Activated CD4-positive, alpha-beta T cell treated with anti-CD3 and anti-CD28 coated beads, Interleukin-2, amount 50 U/mL, for 16 hours (primary cell): Measurements from ENCODE around the gene ZNF804A.

Experiments
- DNase-seq: peaks from one replicate; pipeline ENCODE4 v3.0.0-alpha.2; 2020

Gene ZNF804A

GRCh38 chr2:184598316-184599053 lies at the start of gene ZNF804A:
Gene ZNF804A (plus strand): TSS chr2:184598529. CDS start chr2:184598960, 431 bp downstream.
- peak; percentile 2 for DNase-seq

- no peak for DNase-seq
Measured at GRCh38 chr2:184549153-184549552, 49.2 kb upstream of the ZNF804A start.

GRCh38 chr2:184551626-184552025 lies 46.7 kb upstream of the ZNF804A start:
- no peak for DNase-seq

GRCh38 chr2:184554736-184555135 lies 43.6 kb upstream of the ZNF804A start:
- no peak for DNase-seq

- no peak for DNase-seq
Measured at GRCh38 chr2:184555352-184555751, 43.0 kb upstream of the ZNF804A start.

DNA sequence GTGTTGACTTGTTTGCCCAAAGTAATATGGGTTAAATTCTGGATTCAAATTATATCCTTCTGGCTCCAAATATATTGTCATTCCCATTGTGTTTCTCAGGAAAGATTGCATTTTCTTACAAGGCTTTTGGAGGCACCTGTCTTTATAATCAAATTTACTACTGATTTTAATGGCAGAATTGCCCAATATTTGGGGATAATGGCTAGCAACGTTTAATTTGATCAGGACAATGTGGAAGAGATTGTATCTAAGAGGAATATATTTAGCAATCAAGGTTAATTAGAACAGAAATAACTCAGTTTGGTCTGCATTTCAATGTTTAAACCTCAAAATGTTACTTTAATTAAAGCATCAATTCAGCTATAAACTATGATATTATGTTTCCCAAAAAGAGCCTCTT lies 41.7 kb upstream of the ZNF804A start:
- no peak for DNase-seq

- DNase-seq, result no peak
Measured at GRCh38 chr2:184558713-184559464, 39.4 kb upstream of the ZNF804A start.

GRCh38 chr2:184560603-184561002 lies 37.7 kb upstream of the ZNF804A start:
- DNase-seq, result no peak

GRCh38 chr2:184562532-184562931 lies 35.8 kb upstream of the ZNF804A start:
- DNase-seq, result no peak

GRCh38 chr2:184564092-184564491 lies 34.2 kb upstream of the ZNF804A start:
- no peak for DNase-seq

GRCh38 chr2:184566716-184567115 lies 31.6 kb upstream of the ZNF804A start:
- DNase-seq, result no peak

GRCh38 chr2:184577056-184577455 lies 21.3 kb upstream of the ZNF804A start:
- DNase-seq, result no peak

DNA sequence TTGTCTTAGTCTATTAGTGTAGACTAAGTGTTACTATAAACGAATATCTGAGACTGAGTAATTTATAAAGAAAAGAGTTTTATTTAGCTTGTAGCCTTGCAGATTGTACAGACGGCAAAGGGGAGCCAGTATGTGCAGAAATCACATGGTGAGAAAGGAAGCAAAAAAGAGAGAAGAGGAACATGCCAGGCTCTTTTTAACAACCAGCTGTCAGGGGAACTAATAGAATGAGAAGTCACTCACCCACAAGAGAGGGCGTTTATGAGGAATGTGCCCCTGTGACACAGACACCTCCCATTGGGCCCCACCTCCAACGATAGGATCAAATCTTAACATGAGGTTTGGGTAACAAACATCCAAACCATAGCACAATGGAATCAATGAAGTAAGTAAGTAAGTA lies 20.6 kb upstream of the ZNF804A start:
- DNase-seq, result no peak

DNA sequence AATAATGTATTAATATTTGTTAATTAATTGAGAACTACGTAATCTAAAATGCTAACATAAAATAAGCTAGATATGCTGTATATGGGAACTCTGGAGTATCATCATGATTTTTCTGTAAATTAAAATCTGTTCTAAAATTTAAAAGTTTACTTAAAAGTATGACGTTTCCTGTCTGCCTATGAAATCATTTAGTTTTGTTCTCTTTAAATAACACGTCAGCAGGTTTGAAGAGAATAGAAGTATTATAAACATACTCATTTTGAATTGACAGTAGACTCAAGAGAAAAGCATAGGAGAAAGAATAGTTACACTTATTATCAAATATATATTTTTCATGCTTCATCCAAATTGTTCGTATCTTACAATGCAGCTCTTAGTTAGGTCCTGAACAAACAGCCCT lies 19.1 kb upstream of the ZNF804A start:
- DNase-seq, result no peak

DNA sequence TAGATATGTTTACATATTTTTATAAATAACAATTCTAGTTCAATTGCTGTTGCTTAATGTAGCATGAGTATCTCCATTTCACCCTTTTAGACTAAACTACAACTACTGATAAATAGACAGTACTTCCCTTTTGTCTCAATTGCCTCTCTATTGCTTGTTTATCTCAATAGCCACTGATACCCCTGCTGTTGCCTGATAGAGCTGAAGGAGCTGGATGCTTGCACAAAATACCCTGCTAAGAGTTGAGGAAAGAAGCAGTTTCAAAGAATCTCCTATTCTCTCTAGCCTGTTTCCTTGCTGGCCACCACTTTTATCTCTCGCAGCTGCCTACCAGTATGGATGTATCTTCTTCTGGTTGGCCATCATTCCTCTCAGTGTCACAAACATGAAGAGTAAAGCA lies 16.9 kb upstream of the ZNF804A start:
- no peak for DNase-seq

GRCh38 chr2:184589261-184589660 lies 9.1 kb upstream of the ZNF804A start:
- DNase-seq, result no peak

DNA sequence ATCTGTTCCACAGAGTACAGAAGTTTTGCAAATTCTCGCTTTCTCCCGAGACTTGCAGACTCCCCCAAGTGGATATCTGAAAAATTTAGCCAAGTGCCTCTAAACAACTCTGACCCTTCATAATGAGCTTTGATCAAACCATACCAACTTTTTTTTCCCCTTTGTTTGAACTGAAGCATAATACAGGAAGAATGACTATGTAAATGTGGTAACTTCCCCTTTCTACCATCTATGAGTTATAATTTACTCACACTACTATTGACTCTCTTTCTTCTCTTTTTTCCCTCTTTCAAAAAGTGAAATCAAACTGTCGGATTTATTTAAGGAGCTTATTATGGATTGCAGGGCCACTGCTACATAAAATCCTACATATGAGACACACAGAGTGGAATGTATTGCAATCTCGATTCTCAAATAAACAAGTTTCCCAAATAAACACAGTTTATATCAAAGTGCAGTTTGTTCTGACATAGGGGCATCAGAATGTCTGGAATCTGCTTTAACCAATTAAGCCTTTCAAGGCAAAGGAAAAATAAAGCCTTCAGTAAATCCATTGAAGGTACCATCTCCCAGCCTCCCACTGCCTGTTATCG lies 1.4 kb upstream of the ZNF804A start:
- DNase-seq, result no peak

- no peak for DNase-seq
Measured at GRCh38 chr2:184597571-184597991, 748 bp upstream of the ZNF804A start.

GRCh38 chr2:184598002-184598315 lies 370 bp upstream of the ZNF804A start:
- DNase-seq, result no peak

DNA sequence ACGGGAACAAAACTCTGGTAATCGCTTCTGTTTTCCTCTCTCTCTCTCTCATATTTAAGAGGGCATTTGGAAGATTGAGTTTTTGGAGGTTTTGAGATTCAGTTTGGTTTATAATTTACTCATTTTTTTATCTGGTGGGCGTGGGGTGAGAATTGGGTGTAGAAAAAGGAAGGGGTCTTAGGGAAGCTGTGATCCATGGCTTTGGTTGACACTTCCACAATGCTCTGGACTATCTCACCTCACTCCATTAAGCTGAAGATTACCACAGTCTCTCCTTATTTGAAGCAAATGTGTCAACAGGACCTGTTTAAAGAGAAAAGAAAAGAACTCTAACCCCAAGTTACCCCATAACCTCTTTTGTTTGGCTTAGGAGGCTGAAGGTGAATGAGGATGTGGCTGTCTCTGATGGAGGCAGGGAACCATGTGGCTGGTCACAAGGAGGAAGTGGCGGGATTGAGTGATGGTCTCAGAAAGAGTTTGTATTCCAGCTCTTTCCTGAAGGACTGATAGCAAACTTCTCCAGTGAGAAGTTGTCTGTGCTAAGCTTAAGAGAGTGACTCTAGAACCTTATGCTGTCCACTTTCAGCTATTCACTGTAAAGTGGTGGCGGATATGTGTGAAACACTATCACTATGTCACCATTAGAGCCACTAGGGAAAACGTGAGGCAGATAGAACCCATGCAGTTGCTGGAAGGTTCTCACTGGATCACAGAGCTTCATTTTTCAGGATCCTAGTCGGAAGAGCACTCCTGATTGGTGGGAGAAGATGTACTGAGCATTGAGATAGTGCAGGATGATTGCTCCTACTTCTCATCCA lies 934 bp downstream of the ZNF804A start:
- no peak for DNase-seq

GRCh38 chr2:184599872-184600222 lies 1.5 kb downstream of the ZNF804A start:
- no peak for DNase-seq

- DNase-seq, result no peak
Measured at GRCh38 chr2:184602734-184603133, 4.4 kb downstream of the ZNF804A start.

DNA sequence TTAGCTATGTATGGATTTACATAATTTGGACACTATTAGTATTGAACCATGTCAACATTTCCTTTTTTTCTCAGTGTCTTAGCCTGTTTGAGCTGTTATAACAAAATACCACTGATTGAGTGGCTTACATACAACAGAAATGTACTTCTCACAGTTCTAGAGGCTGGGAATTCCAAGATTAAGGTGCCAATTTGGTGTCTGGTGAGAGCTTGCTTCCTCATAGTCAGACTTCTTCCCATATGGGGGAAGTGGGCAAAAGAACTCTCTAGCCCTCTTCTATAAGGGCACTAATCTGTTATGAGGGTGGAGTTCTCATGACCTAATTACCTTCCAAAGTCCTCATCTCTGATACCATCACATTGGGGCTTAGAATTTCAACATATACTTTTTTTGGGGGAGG lies 12.6 kb downstream of the ZNF804A start:
- DNase-seq, result no peak
